Ecto neural progenitor cell (in vitro differentiated cells): ENCODE data around the gene HIRIP3.
A peak's percentile ranks its signal among the peaks of the same experiment; 100 is the strongest.

ENCODE experiments used
- DNase-seq: peaks from one replicate; pipeline ENCODE4 v3.0.0-alpha.2; 2018; ENCODE audit warnings: low spot score

The HIRIP3 gene

GRCh38 chr16:29983420-29984136 is 11.8 kb downstream of the HIRIP3 start:
- DNase-seq, result no peak

DNA sequence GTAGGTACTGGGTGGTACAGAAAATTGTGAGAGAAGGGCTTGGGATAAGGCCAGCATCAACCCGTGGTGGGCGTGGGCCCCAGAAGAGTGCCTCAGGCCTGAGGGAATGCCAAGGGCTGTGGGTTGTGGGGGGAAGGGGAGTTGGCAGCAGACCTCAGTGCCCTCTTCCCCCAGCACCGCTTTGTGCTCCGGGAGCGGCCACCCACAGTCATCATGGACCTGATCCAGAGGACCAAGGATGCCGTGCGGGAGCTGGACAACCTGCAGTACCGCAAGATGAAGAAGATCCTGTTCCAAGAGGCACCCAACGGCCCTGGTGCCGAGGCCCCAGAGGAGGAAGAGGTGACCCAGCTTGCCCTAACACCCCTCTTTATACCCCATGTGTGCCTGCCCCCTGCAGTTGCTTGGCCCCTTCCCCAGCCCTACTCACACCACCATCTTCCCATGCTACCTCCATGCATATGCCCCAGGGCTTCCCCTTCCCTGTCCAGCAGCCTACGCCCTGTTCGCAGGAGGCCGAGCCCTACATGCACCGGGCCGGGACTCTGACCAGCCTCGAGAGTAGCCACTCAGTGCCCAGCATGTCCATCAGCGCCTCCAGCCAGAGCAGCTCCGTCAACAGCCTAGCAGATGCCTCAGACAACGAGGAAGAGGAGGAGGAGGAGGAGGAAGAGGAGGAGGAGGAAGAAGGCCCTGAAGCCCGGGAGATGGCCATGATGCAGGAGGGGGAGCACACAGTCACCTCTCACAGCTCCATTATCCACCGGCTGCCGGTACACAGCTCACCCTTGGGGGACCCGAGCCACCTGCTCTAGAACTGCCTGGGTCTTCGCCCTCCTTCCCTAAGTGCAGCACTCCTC is 12.6 kb downstream of the HIRIP3 start:
- DNase-seq, result no peak

- no peak for DNase-seq
Measured at GRCh38 chr16:29978564-29979270, 16.7 kb downstream of the HIRIP3 start.

DNA sequence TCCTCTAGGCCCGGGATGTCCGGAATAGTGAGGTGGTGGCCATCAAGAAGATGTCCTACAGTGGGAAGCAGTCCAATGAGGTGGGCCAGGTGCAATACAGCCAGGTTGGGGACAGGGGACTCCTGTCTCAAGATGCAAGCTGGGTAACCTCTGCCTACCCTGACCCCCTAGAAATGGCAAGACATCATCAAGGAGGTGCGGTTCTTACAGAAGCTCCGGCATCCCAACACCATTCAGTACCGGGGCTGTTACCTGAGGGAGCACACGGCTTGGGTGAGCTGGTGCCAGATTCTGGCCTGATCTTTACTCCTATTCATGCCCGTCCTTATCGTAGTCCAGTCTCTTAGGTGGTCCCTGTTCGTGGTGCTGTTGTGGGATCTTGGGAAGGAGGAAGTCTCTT is 17.3 kb downstream of the HIRIP3 start:
- peak; percentile 27 for DNase-seq

- DNase-seq, result peak; percentile 36
Measured at GRCh38 chr16:29977063-29977825, 18.2 kb downstream of the HIRIP3 start.

- peak; percentile 48 for DNase-seq
Measured at GRCh38 chr16:29975811-29976511, 19.5 kb downstream of the HIRIP3 start.

GRCh38 chr16:29975134-29975538 is 20.3 kb downstream of the HIRIP3 start:
- peak; percentile 35 for DNase-seq

- DNase-seq, result peak; percentile 52
Measured at GRCh38 chr16:29974291-29975133, 20.9 kb downstream of the HIRIP3 start.

DNA sequence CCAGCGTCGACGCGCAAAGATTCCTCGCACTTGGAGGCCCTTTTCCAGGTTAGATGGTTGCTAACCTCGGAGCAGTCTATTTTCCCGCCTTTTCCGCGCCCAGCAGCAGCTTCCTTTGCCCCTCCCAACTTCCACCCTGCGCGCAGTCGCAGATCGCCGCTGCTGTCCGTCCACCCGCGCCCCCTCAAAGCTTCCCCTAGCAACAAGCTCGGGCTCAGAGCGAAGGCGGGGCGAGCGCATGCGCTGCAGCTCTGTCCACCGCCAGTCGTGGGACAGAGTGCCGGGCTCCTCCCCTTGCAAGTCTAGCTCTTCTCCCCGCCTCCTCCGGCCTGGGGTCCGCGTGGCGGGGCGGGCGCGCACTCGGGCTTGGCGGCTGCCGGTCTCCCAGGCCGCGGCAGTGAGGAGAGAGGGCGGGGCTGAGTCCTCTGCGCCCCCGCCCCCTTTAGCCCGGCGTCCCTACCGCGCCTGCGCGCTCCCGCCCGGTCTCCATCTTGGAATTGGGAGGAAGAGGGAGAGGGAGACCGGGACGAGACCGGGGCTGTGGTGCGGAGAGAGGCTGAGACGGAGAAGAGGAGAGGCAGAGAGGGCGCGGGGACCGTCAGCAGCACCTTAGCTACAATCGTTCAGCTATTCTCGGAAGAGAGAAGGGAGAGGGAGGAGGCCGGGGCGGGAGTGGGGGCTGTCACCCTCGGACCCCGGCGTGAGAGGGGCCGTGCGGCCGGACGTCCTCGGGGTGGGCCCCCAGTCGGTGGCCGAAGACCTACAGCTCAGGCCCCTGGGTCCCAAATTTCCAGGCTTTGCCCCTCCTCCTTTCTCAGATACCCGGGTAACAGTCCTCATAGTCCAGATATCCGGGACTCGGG is 21.8 kb downstream of the HIRIP3 start, which contains the start of gene TAOK2:
Gene TAOK2 (plus strand): TSS at position 485 of the 863 bp plus-strand sequence. CDS start 3,905 bp downstream, outside the sequence.
- DNase-seq, result peak; percentile 99

DNA sequence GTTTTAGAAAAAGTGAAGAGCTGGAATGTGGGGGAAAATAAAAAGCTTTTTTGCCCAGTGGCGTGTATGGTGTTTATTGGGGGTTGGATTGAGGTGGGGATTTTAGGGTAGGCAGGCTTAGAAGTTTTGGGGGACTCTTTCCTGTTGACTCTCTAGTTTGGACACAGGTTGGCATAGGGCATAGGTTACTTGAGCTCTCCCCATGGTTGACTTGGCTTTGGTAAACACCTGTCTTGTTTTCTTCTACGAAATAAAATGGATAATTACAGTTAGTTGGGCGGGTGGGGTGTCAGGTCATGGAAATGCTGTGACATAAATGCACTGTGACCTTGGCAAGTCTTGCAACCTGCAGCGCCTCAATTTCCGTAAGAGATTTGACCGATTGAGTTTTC is 22.4 kb downstream of the HIRIP3 start:
- DNase-seq, result peak; percentile 41

GRCh38 chr16:29972500-29972899 is 22.9 kb downstream of the HIRIP3 start:
- DNase-seq, result no peak

DNA sequence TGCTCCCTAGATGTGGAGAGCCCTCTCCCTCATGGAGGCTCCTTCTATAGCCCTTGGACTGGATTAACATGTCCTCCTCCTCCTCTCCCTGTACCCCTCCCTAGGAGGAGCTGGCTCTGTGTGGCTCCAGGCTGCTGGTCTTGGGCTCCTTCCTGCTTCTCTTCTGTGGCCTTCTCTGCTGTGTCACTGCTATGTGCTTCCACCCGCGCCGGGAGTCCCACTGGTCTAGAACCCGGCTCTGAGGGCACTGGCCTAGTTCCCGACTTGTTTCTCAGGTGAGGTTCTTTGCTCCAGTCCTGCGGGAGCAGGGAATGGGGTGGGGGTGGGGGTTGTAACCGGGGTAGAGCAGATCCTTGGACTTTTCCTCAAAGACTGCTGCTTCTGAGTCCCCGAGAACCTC is 24.1 kb downstream of the HIRIP3 start:
- no peak for DNase-seq

DNA sequence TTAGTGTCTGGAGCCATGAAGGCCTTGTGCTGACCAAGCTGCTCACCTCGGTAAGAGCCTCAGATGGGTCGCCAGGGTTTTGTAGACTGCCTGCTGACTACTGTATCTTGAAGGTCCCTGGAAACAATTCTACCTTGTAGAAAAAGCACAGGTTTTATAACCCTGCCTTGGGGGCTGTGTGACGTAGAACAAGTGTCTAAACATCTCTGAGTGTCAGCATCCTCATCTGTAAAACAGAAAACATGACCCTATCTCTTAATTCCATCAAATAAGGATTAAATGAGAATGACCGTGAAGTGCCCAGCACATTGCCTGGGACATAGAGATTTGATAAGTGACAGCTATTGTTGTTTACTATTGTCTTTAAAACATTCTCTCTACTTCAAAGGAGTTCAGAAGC is 27.2 kb downstream of the HIRIP3 start:
- DNase-seq, result no peak

DNA sequence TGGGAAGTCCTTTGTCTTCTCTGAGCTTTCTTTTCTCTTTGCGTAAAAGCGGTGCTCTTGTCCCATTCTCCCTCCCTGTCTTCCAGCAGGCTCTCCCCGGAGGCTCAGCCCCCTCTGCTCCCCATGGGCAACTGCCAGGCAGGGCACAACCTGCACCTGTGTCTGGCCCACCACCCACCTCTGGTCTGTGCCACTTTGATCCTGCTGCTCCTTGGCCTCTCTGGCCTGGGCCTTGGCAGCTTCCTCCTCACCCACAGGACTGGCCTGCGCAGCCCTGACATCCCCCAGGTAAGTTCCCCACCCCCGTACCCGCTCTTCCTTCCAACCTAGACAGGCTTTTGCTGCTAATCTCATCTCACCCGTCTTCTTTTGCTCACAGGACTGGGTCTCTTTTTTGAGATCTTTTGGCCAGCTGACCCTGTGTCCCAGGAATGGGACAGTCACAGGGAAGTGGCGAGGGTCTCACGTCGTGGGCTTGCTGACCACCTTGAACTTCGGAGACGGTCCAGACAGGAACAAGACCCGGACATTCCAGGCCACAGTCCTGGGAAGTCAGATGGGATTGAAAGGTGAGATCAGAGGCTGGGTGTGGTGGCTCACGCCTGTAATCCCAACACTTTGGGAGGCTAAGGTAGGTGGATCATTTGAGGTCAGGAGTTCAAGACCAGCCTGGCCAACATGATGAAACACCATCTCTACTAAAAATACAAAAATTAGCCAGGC is 32.2 kb downstream of the HIRIP3 start:
- DNase-seq, result no peak

DNA sequence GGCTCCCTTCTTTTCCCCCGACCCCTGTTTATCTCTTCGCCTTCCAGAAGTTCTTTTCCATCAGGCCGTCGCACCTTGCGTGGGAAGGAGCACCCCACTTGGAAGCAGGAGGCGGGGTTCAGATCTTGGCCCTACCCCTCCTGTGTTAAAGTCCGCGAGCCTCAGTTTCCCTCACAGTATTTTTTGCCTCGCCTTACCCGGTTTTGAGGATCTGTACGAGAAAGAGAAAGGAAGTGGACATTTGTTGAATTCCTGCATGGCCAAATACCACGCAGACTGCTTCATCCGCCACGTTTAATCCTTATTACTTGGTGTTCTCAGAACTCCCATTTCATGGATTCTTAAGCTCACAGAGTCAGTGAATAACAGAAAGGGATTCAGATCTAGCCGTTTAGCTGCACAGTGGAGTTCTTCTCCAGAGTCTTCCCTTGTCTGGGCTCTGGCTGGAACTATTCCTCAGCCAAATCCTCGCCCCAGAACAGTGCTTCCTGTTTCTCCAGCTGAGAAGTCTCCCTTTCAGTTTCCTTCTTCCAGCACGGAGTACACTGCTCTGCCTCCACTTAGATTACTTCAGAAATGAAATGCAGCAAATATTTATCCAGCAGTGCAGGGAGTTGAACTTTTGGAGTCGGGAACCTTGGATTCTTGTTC is 32.9 kb downstream of the HIRIP3 start:
- no peak for DNase-seq

- DNase-seq, result peak; percentile 94
Measured at GRCh38 chr16:29961479-29962343, 33.7 kb downstream of the HIRIP3 start, which contains the start of gene TMEM219. Gene TMEM219 (plus strand): TSS chr16:29962079. CDS start chr16:29963144, 1,065 bp downstream.

- no peak for DNase-seq
Measured at GRCh38 chr16:29961127-29961478, 34.3 kb downstream of the HIRIP3 start.
